ENCODE data around the gene KCTD13. TPM values are rescaled to one million over a fixed set of nuclear protein-coding genes. Genes with fewer than 3 reads are reported as not detected.

The KCTD13 gene
- total RNA-seq, 1 experiment from 2014 or later, result 14.9 TPM

DNA sequence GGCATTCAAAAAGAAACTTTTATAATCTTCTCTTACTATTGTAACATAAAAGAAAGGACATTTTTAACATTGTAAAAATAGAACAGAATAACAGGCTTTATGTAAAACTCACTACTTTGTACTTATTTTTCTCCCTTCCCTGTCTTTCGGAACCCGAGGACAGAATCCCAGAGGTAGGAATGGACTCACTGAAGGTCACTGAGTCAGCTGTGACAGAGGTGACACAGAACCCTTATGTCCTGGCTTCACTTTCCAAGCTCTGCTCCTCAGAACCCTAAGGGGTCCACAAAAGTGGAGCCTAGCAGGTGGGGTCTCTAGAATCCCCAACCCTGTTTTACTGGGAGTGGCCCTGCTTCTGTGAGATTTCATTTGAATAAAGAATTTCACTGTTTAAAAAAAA lies 3.7 kb downstream of the KCTD13 start:
- peaks cover 34% of the 10 kb centered on the region for H3K36me3 Mint-ChIP-seq (ENCODE audit: insufficient read depth, unreplicated experiment)
- no peak for DNase-seq
- H3K27ac Mint-ChIP-seq (ENCODE audit: unreplicated experiment), result no peak overlapping the region
- ChIA-PET CTCF (no interaction called here), POLR2A (interaction anchor here (0.6 kb wide), 1 partner anchor 38 kb away, joined by 6 read pairs; no protein-coding TSS in a partner anchor)
- Histone ChIP-seq H3K36me3 (ENCODE audit: control insufficient read depth, insufficient read depth, low read length) (peaks cover 4% of the 10 kb centered on the region; the same call in 1 of the 2 replicates), H3K27me3 (replicated peaks; ENCODE audit: control insufficient read depth, insufficient read depth, low read length) (no peaks in the 10 kb centered on the region), H3K9me3 (no peaks in the 10 kb centered on the region), H3K4me3 (ENCODE audit: low read depth, low read length) (no peak overlapping the region), H3K4me1 (peaks cover 13% of the 10 kb centered on the region)
- BruUV-seq (replicated peaks), result no TSS peak
- H3K4me3 Mint-ChIP-seq (ENCODE audit: unreplicated experiment), result no peak overlapping the region
- H3K27me3 Mint-ChIP-seq (ENCODE audit: insufficient read depth, unreplicated experiment), result no peaks in the 10 kb centered on the region
- TF ChIP-seq CTCF (IDR thresholded peaks at IDR 0.05; ENCODE audit: insufficient read depth in 1 of 2, low read depth in 1 of 2, low read length in 1 of 2, severe bottlenecking in 1 of 2, unreplicated experiment in 1 of 2), result no peak
- intact Hi-C loops (cut with micrococcal nuclease; ENCODE audit: unreplicated experiment), result no loop called here
- no peaks in the 10 kb centered on the region for H3K9me3 Mint-ChIP-seq (ENCODE audit: unreplicated experiment)
- peaks cover 18% of the 10 kb centered on the region for H3K4me1 Mint-ChIP-seq (ENCODE audit: low read depth, unreplicated experiment)

GRCh38 chr16:29921034-29921385 lies 5.0 kb downstream of the KCTD13 start:
- no peaks in the 10 kb centered on the region for H3K9me3 Mint-ChIP-seq (ENCODE audit: unreplicated experiment)

DNA sequence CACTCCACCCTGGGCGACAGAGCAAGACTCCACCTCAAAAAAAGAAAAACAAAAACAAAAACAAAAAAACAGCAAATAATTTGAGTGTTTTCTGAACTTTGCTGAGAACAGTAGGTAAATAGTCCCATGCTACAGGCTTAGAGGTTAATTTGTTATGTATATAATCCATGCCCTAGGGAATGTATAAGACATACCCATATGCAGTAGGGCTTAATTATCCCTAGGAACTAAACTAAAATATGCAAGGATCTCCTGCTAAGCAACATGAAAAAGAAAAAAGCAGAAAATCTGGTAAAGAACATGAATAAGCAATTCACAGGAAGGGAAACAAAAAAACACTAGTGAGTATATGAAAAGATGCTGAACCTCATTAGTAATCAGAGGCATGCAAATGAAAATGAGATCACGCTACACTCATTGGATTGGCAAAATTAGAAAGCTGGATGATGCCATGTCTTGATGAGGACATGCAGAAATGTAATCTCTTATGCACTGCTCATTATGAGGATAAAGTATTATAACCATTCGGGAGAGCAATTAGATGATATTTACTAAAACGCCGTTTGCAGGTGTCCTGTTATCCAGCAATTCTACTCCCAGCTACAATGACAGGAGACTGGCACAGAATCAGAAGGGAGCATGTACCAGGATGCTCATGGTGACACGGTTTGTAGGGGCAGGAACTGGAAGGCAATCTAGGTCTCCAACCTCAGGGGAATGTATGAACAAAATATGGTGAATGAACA lies 5.6 kb downstream of the KCTD13 start:
- H3K9me3 ChIP-seq, result no peaks in the 10 kb centered on the region
- POLR2A ChIA-PET, result no interaction called here
- CTCF ChIA-PET, result no interaction called here
- Mint-ChIP-seq H3K9me3 (ENCODE audit: unreplicated experiment) (no peaks in the 10 kb centered on the region), H3K4me1 (ENCODE audit: low read depth, unreplicated experiment) (peaks cover 19% of the 10 kb centered on the region), H3K27ac (ENCODE audit: unreplicated experiment) (no peak overlapping the region), H3K36me3 (ENCODE audit: insufficient read depth, unreplicated experiment) (peaks cover 40% of the 10 kb centered on the region), H3K27me3 (ENCODE audit: insufficient read depth, unreplicated experiment) (no peaks in the 10 kb centered on the region), H3K4me3 (ENCODE audit: unreplicated experiment) (no peak overlapping the region)
- H3K4me1 ChIP-seq, result peaks cover 10% of the 10 kb centered on the region; the same call in 1 of the 2 replicates
- intact Hi-C loops (cut with micrococcal nuclease; ENCODE audit: unreplicated experiment), result no loop called here
- BruUV-seq (replicated peaks), result no TSS peak
- DNase-seq, result no peak
- peaks cover 4% of the 10 kb centered on the region; the same call in 1 of the 2 replicates for H3K36me3 ChIP-seq (ENCODE audit: control insufficient read depth, insufficient read depth, low read length)
- no peak overlapping the region for H3K4me3 ChIP-seq (ENCODE audit: low read depth, low read length)
- H3K27me3 ChIP-seq (replicated peaks; ENCODE audit: control insufficient read depth, insufficient read depth, low read length), result no peaks in the 10 kb centered on the region
- no peak for TF ChIP-seq CTCF (IDR thresholded peaks at IDR 0.05; ENCODE audit: insufficient read depth in 1 of 2, low read depth in 1 of 2, low read length in 1 of 2, severe bottlenecking in 1 of 2, unreplicated experiment in 1 of 2)

More at GRCh38 chr16:29921034-29921385, 5.0 kb downstream of the KCTD13 start:
- no peaks in the 10 kb centered on the region for H3K27me3 ChIP-seq (replicated peaks; ENCODE audit: control insufficient read depth, insufficient read depth, low read length)
- no peak for TF ChIP-seq CTCF (IDR thresholded peaks at IDR 0.05; ENCODE audit: insufficient read depth in 1 of 2, low read depth in 1 of 2, low read length in 1 of 2, severe bottlenecking in 1 of 2, unreplicated experiment in 1 of 2)
- H3K4me1 ChIP-seq, result peaks cover 10% of the 10 kb centered on the region; the same call in 1 of the 2 replicates
- peaks cover 4% of the 10 kb centered on the region; the same call in 1 of the 2 replicates for H3K36me3 ChIP-seq (ENCODE audit: control insufficient read depth, insufficient read depth, low read length)
- ChIA-PET POLR2A (no interaction called here), CTCF (interaction anchor here (0.5 kb wide), 1 partner anchor 59 kb away, joined by 3 read pairs; no protein-coding TSS in a partner anchor)
- Mint-ChIP-seq H3K4me3 (ENCODE audit: unreplicated experiment) (no peak overlapping the region), H3K27me3 (ENCODE audit: insufficient read depth, unreplicated experiment) (no peaks in the 10 kb centered on the region), H3K27ac (ENCODE audit: unreplicated experiment) (no peak overlapping the region), H3K36me3 (ENCODE audit: insufficient read depth, unreplicated experiment) (peaks cover 39% of the 10 kb centered on the region), H3K4me1 (ENCODE audit: low read depth, unreplicated experiment) (peaks cover 14% of the 10 kb centered on the region)
- no peak overlapping the region for H3K4me3 ChIP-seq (ENCODE audit: low read depth, low read length)
- no TSS peak for BruUV-seq (replicated peaks)
- no peak for DNase-seq
- no peaks in the 10 kb centered on the region for H3K9me3 ChIP-seq
- intact Hi-C loops (cut with micrococcal nuclease; ENCODE audit: unreplicated experiment), result no loop called here
